Left kidney (tissue), 8 donors: ENCODE measurements around the gene TENT5A. TPM values are rescaled to one million over a fixed set of nuclear protein-coding genes. Genes with fewer than 3 reads are reported as not detected.
"Not testable (repeated sequence)": the region's sequence is repeated elsewhere in the genome, so short reads cannot be mapped to it uniquely, and the experiment has no call there.

Experiments used
- DNase-seq: peaks from one replicate; pipeline ENCODE4 v3.0.0-alpha.2; 2013
- long read RNA-seq, 8 donors: transcript quantifications; one replicate each; lab custom pipeline, GENCODE V29; 2026
- polyA plus RNA-seq: library from polyadenylated mRNA; unstranded; fragments of 120-200 nt; gene quantifications from one replicate; pipeline ENCODE4 v1.2.1, GENCODE V29; 2013; ENCODE audit not compliant: insufficient read length

Gene TENT5A
- 4.5 TPM for polyA plus RNA-seq
- long read RNA-seq, donor 1, full-length matches to known transcripts, result 4 of 4 reads
- long read RNA-seq, donor 1, partial matches to known transcripts, result 0 of 4 reads
- long read RNA-seq, donor 1, other reads (novel, unspliced or antisense), result 0 of 4 reads
- long read RNA-seq, donor 2, full-length matches to known transcripts, result 3 of 3 reads
- long read RNA-seq, donor 2, partial matches to known transcripts, result 0 of 3 reads
- long read RNA-seq, donor 2, other reads (novel, unspliced or antisense), result 0 of 3 reads
- long read RNA-seq, donor 3, result 0 reads
- long read RNA-seq, donor 4, result 0 reads
- long read RNA-seq, donor 5, full-length matches to known transcripts, result 1 of 1 reads
- long read RNA-seq, donor 5, partial matches to known transcripts, result 0 of 1 reads
- long read RNA-seq, donor 5, other reads (novel, unspliced or antisense), result 0 of 1 reads
- long read RNA-seq, donor 6, full-length matches to known transcripts, result 3 of 3 reads
- long read RNA-seq, donor 6, partial matches to known transcripts, result 0 of 3 reads
- long read RNA-seq, donor 6, other reads (novel, unspliced or antisense), result 0 of 3 reads
- long read RNA-seq, donor 7, full-length matches to known transcripts, result 1 of 1 reads
- long read RNA-seq, donor 7, partial matches to known transcripts, result 0 of 1 reads
- long read RNA-seq, donor 7, other reads (novel, unspliced or antisense), result 0 of 1 reads
- long read RNA-seq, donor 8, full-length matches to known transcripts, result 2 of 2 reads
- long read RNA-seq, donor 8, partial matches to known transcripts, result 0 of 2 reads
- long read RNA-seq, donor 8, other reads (novel, unspliced or antisense), result 0 of 2 reads

DNA sequence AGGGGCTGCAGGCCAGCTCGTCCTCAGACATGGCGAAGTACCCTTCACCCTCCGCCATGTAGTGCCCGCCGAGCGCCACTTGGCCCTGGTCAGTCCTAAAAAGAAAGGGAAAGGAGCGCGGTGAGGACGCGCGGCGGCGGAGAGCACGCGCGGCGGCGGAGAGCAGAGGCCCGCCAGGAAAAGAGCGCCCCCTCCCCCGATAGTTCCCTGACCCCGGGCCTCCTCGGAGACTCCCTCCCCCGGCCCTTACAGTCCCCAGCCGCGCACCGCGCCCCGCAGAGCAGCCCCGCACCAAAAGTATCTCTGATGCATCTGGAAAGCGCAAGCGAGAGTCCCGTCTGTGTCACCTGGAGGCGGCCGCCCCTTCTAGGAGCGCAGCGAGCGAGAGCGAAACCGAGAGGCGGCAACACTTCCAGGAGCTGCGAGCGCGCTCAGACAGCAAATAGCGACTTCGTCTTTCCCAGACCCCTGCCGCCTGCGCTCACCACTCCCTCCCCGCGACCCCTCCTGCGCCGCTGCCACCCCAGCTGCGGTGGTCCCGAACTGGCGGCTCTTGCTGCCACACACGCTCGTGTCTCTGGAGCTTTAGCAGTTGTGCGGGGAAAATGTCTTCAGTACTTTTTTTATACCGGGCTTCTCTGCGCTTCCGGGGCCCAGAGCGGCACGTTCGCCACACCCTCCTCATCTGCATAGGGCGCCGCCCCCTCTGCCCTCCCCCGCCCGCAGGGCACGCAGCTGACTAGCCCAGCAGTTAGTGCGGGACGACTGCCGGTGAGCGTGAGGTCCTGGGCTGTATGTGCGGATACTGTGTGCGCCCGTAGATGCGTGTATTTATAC lies at the start of gene TENT5A:
Gene TENT5A, minus strand, starts transcription at position 598 of the 837 bp plus-strand sequence. Its CDS starts 540 bp downstream, at position 58.
- DNase-seq, result peak; percentile 73

- DNase-seq, result no peak
These were observed 49.0 kb upstream of the TENT5A start for GRCh38 chr6:81801489-81801888.

DNA sequence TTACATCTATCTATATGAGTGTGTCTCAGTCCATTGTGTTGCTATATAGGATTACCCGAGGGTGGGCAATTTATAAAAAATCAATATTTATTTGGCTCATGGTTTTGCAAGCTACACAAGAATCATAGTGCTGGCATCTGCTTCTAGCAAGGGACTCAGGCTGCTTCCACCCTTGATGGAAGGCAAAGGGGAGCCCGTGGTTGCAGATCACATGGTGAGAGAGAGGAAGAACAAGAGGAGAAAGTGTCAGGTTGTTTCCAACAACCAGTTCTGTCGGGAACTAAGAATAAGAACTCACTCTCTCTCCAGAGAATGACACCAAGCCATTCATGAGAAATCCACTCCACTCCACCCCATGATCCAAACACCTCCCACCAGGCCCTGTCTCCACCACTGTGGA lies 48.2 kb upstream of the TENT5A start:
- DNase-seq, result no peak

DNA sequence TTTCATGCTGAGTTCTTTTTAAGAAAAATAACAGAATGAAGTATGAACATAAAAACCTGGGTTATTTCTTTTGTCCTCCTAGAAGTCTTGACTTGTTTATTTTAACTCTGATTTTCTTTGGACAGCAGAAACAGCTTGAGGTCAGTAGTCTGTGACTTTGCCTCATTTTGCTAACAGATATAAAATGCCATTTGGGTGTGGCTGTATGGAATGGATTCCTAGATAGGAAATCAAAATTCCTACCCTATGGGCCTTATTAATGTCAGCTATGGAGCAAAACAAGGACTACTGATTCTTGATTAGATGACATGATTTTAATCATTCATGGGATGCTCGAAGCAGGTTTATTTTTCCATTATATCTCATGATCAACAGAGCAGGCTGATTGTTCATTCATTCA lies 46.8 kb upstream of the TENT5A start:
- DNase-seq, result no peak

- no peak for DNase-seq
These were observed 45.1 kb upstream of the TENT5A start for GRCh38 chr6:81797591-81797990.

DNA sequence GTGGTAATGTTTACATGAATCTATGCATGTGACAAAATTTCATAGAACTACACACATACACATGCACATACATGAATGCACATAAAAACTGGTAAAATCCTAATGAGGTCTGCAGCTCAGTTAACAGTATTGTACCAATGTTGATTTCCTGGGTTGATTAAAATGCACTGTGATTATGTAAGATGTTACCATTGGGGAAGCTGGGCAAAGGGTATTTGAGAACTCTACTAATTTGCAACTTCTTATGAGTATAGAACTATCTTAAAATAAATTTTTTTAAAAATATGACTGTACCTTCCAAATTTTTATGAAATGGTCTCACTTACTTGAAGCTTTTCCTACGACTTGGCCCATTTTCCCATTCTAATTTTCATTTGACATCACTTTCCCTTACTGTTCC lies 43.4 kb upstream of the TENT5A start:
- no peak for DNase-seq

DNA sequence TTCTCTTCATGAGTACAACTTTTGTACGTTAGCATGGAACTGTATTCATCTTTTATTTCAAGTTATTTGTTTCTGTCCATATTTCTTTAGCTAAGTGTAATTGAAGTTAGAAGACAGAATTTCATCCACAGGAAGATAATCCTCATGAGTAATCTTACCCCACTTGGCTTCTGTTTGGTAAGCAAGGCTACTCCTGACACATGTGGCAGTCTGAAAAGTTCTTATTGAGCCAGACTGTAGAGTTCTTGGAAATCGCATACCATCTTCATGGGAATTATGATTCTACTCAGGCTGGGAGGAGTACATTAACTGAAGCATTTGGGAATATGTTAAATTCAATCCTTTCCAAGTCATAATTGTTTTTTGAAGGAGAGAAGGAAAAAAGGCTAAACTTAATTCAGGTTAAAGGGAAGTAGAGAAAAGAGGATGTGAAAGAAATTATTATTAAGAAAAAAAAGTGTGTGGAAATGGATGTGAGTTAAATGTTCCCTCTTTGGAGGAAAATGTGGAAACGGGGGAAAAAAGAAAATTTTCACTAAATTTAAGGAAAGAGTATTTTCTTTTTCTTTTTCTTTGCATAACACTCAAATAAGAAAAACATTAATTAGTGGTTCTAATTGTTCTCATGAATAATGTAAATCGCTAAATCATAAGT lies 41.5 kb upstream of the TENT5A start:
- DNase-seq, result no peak

DNA sequence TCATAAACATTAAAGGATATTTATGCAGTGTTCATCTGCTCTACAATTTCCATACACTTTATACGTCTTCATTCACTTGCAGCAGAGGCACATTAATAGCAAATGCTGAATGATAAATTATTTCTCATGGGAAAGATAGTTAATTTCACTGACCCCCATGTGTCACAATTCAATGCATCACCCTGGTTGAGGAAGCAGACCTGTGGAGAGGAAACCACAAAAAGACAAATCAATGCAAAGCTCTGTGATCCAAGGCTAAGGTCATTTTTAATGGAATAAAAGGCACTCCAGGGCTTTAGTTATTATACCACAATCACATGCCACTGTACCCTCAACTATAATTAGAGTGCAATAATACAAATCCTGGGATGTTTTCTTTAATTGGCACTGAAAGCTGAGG lies 40.3 kb upstream of the TENT5A start:
- DNase-seq, result no peak

DNA sequence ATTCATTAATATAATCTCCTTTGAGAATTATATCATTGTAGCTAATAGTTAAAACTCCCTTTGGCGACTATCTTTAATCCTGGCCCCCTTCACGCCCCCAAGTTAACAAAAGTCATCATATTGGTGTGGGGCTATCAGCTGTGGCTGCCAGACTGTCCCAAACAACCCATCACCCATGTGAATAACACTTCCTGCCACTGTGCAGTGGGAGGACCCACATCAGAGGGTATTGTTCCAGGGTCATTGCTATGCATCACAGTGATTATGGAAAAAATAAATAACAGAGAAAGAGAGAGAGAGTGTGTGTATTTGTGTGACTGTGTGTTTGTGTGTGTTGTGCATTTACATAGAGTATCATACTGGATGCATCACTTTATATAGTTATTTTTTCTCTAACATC lies 39.3 kb upstream of the TENT5A start:
- no peak for DNase-seq

DNA sequence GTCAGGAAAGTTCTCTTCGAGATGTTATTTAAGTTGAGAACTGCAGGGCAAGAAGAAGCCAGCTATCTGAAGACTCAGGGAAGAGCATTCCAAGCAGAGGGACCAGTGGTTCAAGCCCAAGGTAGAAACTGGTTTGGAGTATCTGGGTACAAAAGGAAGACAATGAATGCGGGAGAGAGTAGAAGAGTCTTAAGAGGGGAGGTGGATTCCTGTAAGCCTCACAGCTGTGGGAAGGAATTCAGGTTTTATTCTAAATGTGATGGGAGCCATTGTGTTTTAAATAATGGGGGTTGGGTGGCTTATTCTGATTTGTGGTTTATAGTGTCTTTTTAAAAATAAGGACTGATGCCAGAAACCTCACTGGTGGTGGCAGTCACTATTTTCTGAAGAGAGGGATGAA lies 37.6 kb upstream of the TENT5A start:
- DNase-seq, result no peak

- DNase-seq, result no peak
These were observed 36.8 kb upstream of the TENT5A start for GRCh38 chr6:81789291-81789690.

DNA sequence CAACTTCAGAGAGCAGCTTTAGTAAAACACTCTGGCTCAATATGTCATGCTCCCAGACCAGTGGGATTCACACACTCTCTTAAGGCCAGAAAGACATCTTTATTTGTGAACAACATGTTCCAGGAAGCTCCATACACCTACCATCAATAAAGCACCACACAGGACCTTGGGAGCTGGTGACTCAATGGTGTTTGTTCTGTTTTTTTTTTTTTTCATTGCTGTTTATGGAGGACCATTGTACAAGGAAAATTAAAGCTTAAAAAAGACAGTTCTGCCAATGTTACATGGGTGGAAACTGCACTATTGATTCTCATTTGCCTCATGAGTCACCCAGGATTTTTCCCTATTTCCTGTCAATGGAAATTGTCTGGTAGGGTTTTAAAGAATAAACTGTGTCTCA lies 36.3 kb upstream of the TENT5A start:
- DNase-seq, result no peak

GRCh38 chr6:81787313-81788068 lies 35.0 kb upstream of the TENT5A start:
- no peak for DNase-seq

GRCh38 chr6:81786150-81786549 lies 33.7 kb upstream of the TENT5A start:
- no peak for DNase-seq

GRCh38 chr6:81785377-81785776 lies 32.9 kb upstream of the TENT5A start:
- no peak for DNase-seq

- DNase-seq, result no peak
These were observed 31.4 kb upstream of the TENT5A start for GRCh38 chr6:81783893-81784292.

- no peak for DNase-seq
These were observed 29.1 kb upstream of the TENT5A start for GRCh38 chr6:81781624-81782023.

GRCh38 chr6:81777586-81778268 lies 25.2 kb upstream of the TENT5A start:
- no peak for DNase-seq

DNA sequence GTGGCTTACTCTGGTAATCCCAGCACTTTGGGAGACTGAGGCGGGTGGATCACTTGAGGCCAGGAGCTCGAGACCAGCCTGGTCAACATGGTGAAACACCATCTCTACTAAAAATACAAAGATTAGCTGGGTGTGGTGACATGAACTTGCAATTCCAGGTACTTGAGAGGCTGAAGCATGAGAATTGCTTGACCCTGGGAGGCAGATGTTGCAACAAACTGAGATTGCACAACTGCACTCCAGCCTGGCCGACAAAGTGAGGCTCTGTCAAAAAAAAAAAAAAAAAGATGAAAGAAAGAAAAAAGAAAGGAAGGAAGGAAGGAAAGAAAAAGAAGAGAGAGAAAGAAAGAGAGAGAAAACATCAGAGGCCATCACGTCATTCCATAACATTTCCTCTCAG lies 23.7 kb upstream of the TENT5A start:
- DNase-seq, result not testable (repeated sequence)

- no peak for DNase-seq
These were observed 22.1 kb upstream of the TENT5A start for GRCh38 chr6:81774542-81774941.
